BE2C (cell line): ENCODE measurements around the gene TNFRSF12A.

Experiments used
- DNase-seq: peaks from one replicate; pipeline ENCODE4 v3.0.0-alpha.2; 2020
- H3K27me3 ChIP-seq: fragments of 250-450 bp; sonication (Bioruptor Pico); 2 replicates; pipeline ENCODE4 v1.5.1; 2020; ENCODE audit warnings: mild to moderate bottlenecking
- H3K36me3 ChIP-seq: fragments of 250-450 bp; sonication (Bioruptor Pico); 2 replicates; pipeline ENCODE4 v1.5.1; 2020; ENCODE audit warnings: mild to moderate bottlenecking
- H3K4me1 ChIP-seq: fragments of 250-450 bp; sonication (Bioruptor Pico); 2 replicates; pipeline ENCODE4 v1.5.1; 2020
- H3K4me3 ChIP-seq: 2 replicates; pipeline ENCODE4 v1.5.1; 2011; ENCODE audit warnings: low read depth, low read length
- H3K9me3 ChIP-seq: fragments of 250-450 bp; sonication (Bioruptor Pico); 2 replicates; pipeline ENCODE4 v1.5.1; 2020
- CTCF ChIP-seq: IDR thresholded peaks from 2 replicates; pipeline ENCODE4 v1.5.1; 2012; ENCODE audit warnings: mild to moderate bottlenecking, low read depth, low read length

TNFRSF12A gene

GRCh38 chr16:3007059-3007956, 12.9 kb upstream of the TNFRSF12A start:
- Histone ChIP-seq H3K4me3 (no peak overlapping the region), H3K27me3 (peaks cover 12% of the 10 kb centered on the region), H3K9me3 (no peaks in the 10 kb centered on the region), H3K4me1 (no peaks in the 10 kb centered on the region), H3K36me3 (no peaks in the 10 kb centered on the region)
- DNase-seq: no peak
- TF ChIP-seq CTCF: no peak

DNA sequence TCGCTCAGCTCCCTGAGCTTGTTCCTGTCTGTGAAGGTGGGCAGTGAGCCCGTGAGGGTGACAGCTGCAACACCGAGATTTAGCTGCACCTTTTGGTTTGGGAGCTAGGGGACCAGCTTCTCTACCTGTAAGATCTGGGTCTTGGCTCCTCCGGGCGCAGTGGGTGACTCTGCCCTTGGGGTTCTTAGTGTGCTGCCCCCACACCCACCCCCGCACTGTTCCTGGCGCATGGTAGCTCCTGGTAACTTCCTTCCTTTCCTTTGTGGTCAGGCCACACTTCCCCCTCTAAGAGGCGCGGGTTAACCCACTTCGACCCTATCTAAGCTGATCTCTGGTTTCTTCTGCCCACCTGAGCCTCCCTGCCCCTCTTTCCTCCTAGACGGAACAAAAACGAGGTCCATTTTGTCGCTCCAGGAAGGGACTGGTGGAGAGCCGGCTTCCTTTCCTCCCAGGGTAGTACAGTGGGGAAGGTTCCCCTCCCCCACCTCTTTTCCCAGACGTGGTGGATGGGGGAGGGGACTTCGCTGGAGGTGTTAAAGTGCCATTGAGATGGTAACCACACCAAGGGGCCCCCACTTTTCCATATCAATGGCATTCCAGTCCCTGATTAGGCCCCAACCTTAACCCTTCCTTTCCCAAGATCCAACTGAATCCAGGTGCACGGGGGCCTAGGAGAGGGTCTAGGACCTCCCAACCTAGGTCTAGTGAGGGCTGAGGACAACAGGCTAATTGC, 12.0 kb upstream of the TNFRSF12A start:
- no peak overlapping the region for H3K4me3 ChIP-seq
- no peaks in the 10 kb centered on the region for H3K36me3 ChIP-seq
- H3K4me1 ChIP-seq: no peaks in the 10 kb centered on the region
- DNase-seq: no peak
- peaks cover 12% of the 10 kb centered on the region for H3K27me3 ChIP-seq
- TF ChIP-seq CTCF: no peak
- no peaks in the 10 kb centered on the region for H3K9me3 ChIP-seq

- H3K9me3 ChIP-seq: no peaks in the 10 kb centered on the region
- no peak for TF ChIP-seq CTCF
- H3K36me3 ChIP-seq: no peaks in the 10 kb centered on the region
- H3K4me1 ChIP-seq: no peaks in the 10 kb centered on the region
- no peak for DNase-seq
- H3K27me3 ChIP-seq: peaks cover 12% of the 10 kb centered on the region
- no peak overlapping the region for H3K4me3 ChIP-seq
Observed at GRCh38 chr16:3008690-3009037, 11.5 kb upstream of the TNFRSF12A start.

DNA sequence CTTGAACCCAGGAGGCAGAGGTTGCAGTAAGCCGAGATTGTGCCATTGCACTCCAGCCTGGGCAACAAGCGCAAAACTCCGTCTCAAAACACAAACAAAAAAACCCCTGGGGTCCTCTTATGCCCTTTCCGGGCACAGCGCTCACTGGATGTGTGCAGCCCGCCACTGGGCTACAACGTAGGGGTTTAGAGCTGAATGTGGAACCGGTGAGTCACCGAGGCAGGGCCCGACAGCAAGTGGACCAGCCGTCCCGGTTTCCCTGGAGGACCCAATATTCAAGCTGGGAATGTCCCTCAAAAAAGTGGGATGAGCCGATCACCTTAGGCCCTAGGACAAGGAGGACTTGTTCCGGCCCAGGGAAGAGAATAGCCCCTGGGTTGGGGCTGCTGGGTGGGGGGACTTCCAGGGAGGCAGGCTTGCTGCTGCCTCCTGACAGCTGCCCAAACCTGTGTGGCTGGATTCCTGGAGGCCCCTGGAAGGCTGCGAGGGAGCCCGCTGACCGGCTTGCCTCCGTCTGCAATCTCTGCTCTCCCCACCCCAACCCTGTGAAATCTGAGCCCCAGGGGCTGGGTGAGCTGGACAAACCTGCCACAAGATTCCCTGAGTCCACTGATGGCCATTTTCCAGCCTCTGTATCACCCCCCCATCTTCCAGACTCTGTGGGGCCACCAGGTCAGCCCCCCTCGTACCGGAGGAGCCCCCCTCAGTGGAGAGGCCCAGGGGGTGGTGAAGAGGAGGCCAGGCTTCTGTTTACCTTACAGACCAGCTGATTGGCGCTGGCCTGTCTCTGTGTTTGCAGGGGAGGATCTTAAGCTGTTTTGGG, 10.4 kb upstream of the TNFRSF12A start:
- no peaks in the 10 kb centered on the region for H3K36me3 ChIP-seq
- H3K9me3 ChIP-seq: no peaks in the 10 kb centered on the region
- no peak for DNase-seq
- no peaks in the 10 kb centered on the region for H3K4me1 ChIP-seq
- no peak overlapping the region for H3K4me3 ChIP-seq
- peaks cover 12% of the 10 kb centered on the region for H3K27me3 ChIP-seq
- no peak for TF ChIP-seq CTCF

GRCh38 chr16:3010510-3010909, 9.7 kb upstream of the TNFRSF12A start:
- no peak for DNase-seq
- no peaks in the 10 kb centered on the region for H3K9me3 ChIP-seq
- peaks cover 10% of the 10 kb centered on the region; the same call in 1 of the 2 replicates for H3K27me3 ChIP-seq
- H3K4me1 ChIP-seq: no peaks in the 10 kb centered on the region
- no peaks in the 10 kb centered on the region for H3K36me3 ChIP-seq
- no peak for TF ChIP-seq CTCF
- no peak overlapping the region for H3K4me3 ChIP-seq
